GM21526 (cell line): ENCODE measurements around the gene ENPP1.
A peak's percentile ranks its signal among the peaks of the same experiment; 100 is the strongest.

Source experiments
- ATAC-seq: cut with Tn5 transposase; IDR thresholded peaks from one replicate; pipeline ENCODE4 v1.9.1; 2021; ENCODE audit warnings: moderate library complexity; ENCODE audit not compliant: unreplicated experiment, low FRiP score

Gene ENPP1

GRCh38 chr6:131807644-131808459 is at the start of gene ENPP1:
Gene ENPP1, plus strand, starts transcription at chr6:131808020. Its CDS starts 16 bp downstream, at chr6:131808036.
- peak; percentile 72 for ATAC-seq

GRCh38 chr6:131758920-131759319 is 48.9 kb upstream of the ENPP1 start:
- no peak for ATAC-seq

GRCh38 chr6:131761060-131761761 is 46.6 kb upstream of the ENPP1 start:
- no peak for ATAC-seq

- ATAC-seq, result no peak
Observed at GRCh38 chr6:131761762-131762067, 46.1 kb upstream of the ENPP1 start.

- ATAC-seq, result no peak
Observed at GRCh38 chr6:131762984-131763383, 44.8 kb upstream of the ENPP1 start.

GRCh38 chr6:131763749-131764148 is 44.1 kb upstream of the ENPP1 start:
- no peak for ATAC-seq

GRCh38 chr6:131764350-131764749 is 43.5 kb upstream of the ENPP1 start:
- ATAC-seq, result no peak

GRCh38 chr6:131765081-131765803 is 42.6 kb upstream of the ENPP1 start:
- ATAC-seq, result no peak

GRCh38 chr6:131765804-131766135 is 42.0 kb upstream of the ENPP1 start:
- ATAC-seq, result no peak

GRCh38 chr6:131766631-131767030 is 41.2 kb upstream of the ENPP1 start:
- ATAC-seq, result no peak

- ATAC-seq, result no peak
Observed at GRCh38 chr6:131768964-131769363, 38.9 kb upstream of the ENPP1 start.

GRCh38 chr6:131769385-131770141 is 38.3 kb upstream of the ENPP1 start:
- no peak for ATAC-seq

GRCh38 chr6:131770776-131771175 is 37.0 kb upstream of the ENPP1 start:
- ATAC-seq, result no peak

- ATAC-seq, result no peak
Observed at GRCh38 chr6:131773284-131773950, 34.4 kb upstream of the ENPP1 start.

GRCh38 chr6:131775886-131776285 is 31.9 kb upstream of the ENPP1 start:
- ATAC-seq, result no peak

GRCh38 chr6:131776985-131777384 is 30.8 kb upstream of the ENPP1 start:
- ATAC-seq, result no peak

GRCh38 chr6:131778169-131778568 is 29.7 kb upstream of the ENPP1 start:
- no peak for ATAC-seq

- ATAC-seq, result no peak
Observed at GRCh38 chr6:131779304-131779703, 28.5 kb upstream of the ENPP1 start.

- ATAC-seq, result no peak
Observed at GRCh38 chr6:131780600-131780999, 27.2 kb upstream of the ENPP1 start.

- no peak for ATAC-seq
Observed at GRCh38 chr6:131781687-131782086, 26.1 kb upstream of the ENPP1 start.
